Activated B cell treated with CpG ODN at 0.5 μM for 24 hours (primary cell): ENCODE measurements around the gene GUCY1A2. TPM values are rescaled to one million over a fixed set of nuclear protein-coding genes. Genes with fewer than 3 reads are reported as not detected.

Source experiments
- ATAC-seq: fragments of 200-7000 bp; cut with Tn5 transposase; one replicate; pipeline ENCODE4 v1.10.0; 2021; ENCODE audit warnings: low read depth, mild to moderate bottlenecking, moderate library complexity
- CTCF ChIA-PET: fragments of 350-600 bp; sonication (Branson Sonifier 250); formaldehyde crosslinking; loops from one replicate; lab custom pipeline; 2021; ENCODE audit warnings: antibody characterized with exemption; lab: Charles Lee
- POLR2A ChIA-PET: fragments of 350-600 bp; sonication (Branson Sonifier 250); formaldehyde crosslinking; loops from one replicate; lab custom pipeline; 2021; ENCODE audit warnings: antibody characterized with exemption; lab: Charles Lee
- DNase-seq: peaks from one replicate; pipeline ENCODE4 v3.0.0; 2022
- H3K27ac Mint-ChIP-seq: one replicate; pipeline ENCODE4 v1.8.0; 2020; ENCODE audit warnings: mixed read lengths
- H3K27me3 Mint-ChIP-seq: one replicate; pipeline ENCODE4 v1.8.0; 2021; ENCODE audit warnings: mixed read lengths
- H3K36me3 Mint-ChIP-seq: one replicate; pipeline ENCODE4 v1.8.0; 2021; ENCODE audit warnings: low read depth, mixed read lengths
- H3K4me1 Mint-ChIP-seq: one replicate; pipeline ENCODE4 v1.8.0; 2021; ENCODE audit warnings: mixed read lengths
- H3K4me3 Mint-ChIP-seq: one replicate; pipeline ENCODE4 v1.8.0; 2020; ENCODE audit warnings: mild to moderate bottlenecking, mixed read lengths
- H3K9me3 Mint-ChIP-seq: one replicate; pipeline ENCODE4 v1.8.0; 2020; ENCODE audit warnings: mixed read lengths
- CTCF ChIP-seq: fragments of 200-600 bp; IDR thresholded peaks from one replicate; pipeline ENCODE4 v1.8.0; 2022; ENCODE audit warnings: antibody characterized with exemption, mild to moderate bottlenecking
- intact Hi-C: fragments of 100-400 bp; cut with micrococcal nuclease; formaldehyde crosslinking; loops from one replicate; pipeline ENCODE4 v1.15.1; 2024
- total RNA-seq: library from RNA; stranded (reverse); gene quantifications from 2 replicates; pipeline ENCODE4 v1.2.3, GENCODE V29; 2022

Gene GUCY1A2
- total RNA-seq, 1 donor from 2014 or later: not detected

GRCh38 chr11:106728379-106728778 is 289.9 kb downstream of the GUCY1A2 start:
- POLR2A ChIA-PET: no interaction called here
- no peaks in the 10 kb centered on the region for H3K4me1 Mint-ChIP-seq

GRCh38 chr11:106727256-106727655 is 291.0 kb downstream of the GUCY1A2 start:
- Mint-ChIP-seq H3K9me3 (peaks cover 2% of the 10 kb centered on the region), H3K4me3 (no peak overlapping the region), H3K36me3 (no peaks in the 10 kb centered on the region), H3K27ac (no peak overlapping the region), H3K4me1 (no peaks in the 10 kb centered on the region), H3K27me3 (no peaks in the 10 kb centered on the region)
- no peak for TF ChIP-seq CTCF
- ATAC-seq (no peak), DNase-seq (no peak)
- intact Hi-C loops: no loop called here
- POLR2A ChIA-PET: no interaction called here
- CTCF ChIA-PET: no interaction called here

More at GRCh38 chr11:106728379-106728778, 289.9 kb downstream of the GUCY1A2 start:
- H3K27ac Mint-ChIP-seq: no peak overlapping the region
- CTCF ChIA-PET: no interaction called here
- no peaks in the 10 kb centered on the region for H3K36me3 Mint-ChIP-seq
- H3K4me3 Mint-ChIP-seq: no peak overlapping the region
- intact Hi-C loops: no loop called here
- H3K9me3 Mint-ChIP-seq: peaks cover 2% of the 10 kb centered on the region
- TF ChIP-seq CTCF: no peak
- no peaks in the 10 kb centered on the region for H3K27me3 Mint-ChIP-seq
- DNase-seq (no peak), ATAC-seq (no peak)

- ChIA-PET CTCF (no interaction called here), POLR2A (no interaction called here)
- ATAC-seq (no peak), DNase-seq (no peak)
- Mint-ChIP-seq H3K9me3 (no peaks in the 10 kb centered on the region), H3K27ac (no peak overlapping the region), H3K36me3 (no peaks in the 10 kb centered on the region), H3K27me3 (no peaks in the 10 kb centered on the region), H3K4me3 (no peak overlapping the region), H3K4me1 (no peaks in the 10 kb centered on the region)
- TF ChIP-seq CTCF: no peak
- intact Hi-C loops: no loop called here
Measured at GRCh38 chr11:106724293-106724892, 293.9 kb downstream of the GUCY1A2 start.

GRCh38 chr11:106723071-106723470 is 295.2 kb downstream of the GUCY1A2 start:
- H3K36me3 Mint-ChIP-seq: no peaks in the 10 kb centered on the region
- H3K27ac Mint-ChIP-seq: no peak overlapping the region
- no peak overlapping the region for H3K4me3 Mint-ChIP-seq
- H3K4me1 Mint-ChIP-seq: no peaks in the 10 kb centered on the region
- intact Hi-C loops: no loop called here
- ATAC-seq (no peak), DNase-seq (no peak)
- no peak for TF ChIP-seq CTCF
- H3K27me3 Mint-ChIP-seq: no peaks in the 10 kb centered on the region
- H3K9me3 Mint-ChIP-seq: no peaks in the 10 kb centered on the region
- POLR2A ChIA-PET: no interaction called here
- CTCF ChIA-PET: no interaction called here

- Mint-ChIP-seq H3K27ac (no peak overlapping the region), H3K36me3 (no peaks in the 10 kb centered on the region), H3K4me1 (no peaks in the 10 kb centered on the region), H3K4me3 (no peak overlapping the region), H3K27me3 (no peaks in the 10 kb centered on the region), H3K9me3 (no peaks in the 10 kb centered on the region)
- no peak for ATAC-seq
- DNase-seq: no peak
- ChIA-PET CTCF (no interaction called here), POLR2A (no interaction called here)
- no peak for TF ChIP-seq CTCF
- intact Hi-C loops: no loop called here
Measured at GRCh38 chr11:106717222-106717621, 301.1 kb downstream of the GUCY1A2 start.
